ENCODE results near the gene SEM1.

DNA sequence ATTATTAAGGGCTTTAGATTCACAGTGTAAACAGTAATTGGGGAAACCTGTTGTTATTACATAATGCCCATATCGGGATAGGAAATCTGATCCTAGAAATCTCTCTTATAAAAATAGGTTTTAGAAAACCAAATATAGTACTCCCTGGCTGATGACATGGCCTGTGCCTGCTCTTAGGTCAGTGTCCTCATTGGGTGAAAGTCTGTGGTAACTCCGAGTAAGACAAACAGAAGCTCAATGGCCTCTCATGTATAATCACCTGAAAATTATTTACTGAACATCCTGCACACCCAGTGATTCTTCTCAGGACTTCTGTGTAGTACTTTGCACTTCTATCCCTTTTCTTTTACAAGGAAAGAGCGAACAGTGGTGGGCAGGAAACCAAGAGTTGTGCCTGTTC is 37.8 kb downstream of the SEM1 start:
- TF ChIP-seq, protein P1, sequence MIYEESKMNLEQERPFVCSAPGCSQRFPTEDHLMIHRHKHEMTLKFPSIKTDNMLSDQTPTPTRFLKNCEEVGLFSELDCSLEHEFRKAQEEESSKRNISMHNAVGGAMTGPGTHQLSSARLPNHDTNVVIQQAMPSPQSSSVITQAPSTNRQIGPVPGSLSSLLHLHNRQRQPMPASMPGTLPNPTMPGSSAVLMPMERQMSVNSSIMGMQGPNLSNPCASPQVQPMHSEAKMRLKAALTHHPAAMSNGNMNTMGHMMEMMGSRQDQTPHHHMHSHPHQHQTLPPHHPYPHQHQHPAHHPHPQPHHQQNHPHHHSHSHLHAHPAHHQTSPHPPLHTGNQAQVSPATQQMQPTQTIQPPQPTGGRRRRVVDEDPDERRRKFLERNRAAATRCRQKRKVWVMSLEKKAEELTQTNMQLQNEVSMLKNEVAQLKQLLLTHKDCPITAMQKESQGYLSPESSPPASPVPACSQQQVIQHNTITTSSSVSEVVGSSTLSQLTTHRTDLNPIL (CRISPR knock-in tag; IDR thresholded peaks at IDR 0.05; ENCODE audit: low read depth), result no peak
- no peak for TF ChIP-seq ZFP30 (CRISPR knock-in tag; IDR thresholded peaks at IDR 0.05)
- TF ChIP-seq PPARA (CRISPR knock-in tag; IDR thresholded peaks at IDR 0.05; ENCODE audit: borderline replicate concordance), result no peak
- TF ChIP-seq, protein P2, sequence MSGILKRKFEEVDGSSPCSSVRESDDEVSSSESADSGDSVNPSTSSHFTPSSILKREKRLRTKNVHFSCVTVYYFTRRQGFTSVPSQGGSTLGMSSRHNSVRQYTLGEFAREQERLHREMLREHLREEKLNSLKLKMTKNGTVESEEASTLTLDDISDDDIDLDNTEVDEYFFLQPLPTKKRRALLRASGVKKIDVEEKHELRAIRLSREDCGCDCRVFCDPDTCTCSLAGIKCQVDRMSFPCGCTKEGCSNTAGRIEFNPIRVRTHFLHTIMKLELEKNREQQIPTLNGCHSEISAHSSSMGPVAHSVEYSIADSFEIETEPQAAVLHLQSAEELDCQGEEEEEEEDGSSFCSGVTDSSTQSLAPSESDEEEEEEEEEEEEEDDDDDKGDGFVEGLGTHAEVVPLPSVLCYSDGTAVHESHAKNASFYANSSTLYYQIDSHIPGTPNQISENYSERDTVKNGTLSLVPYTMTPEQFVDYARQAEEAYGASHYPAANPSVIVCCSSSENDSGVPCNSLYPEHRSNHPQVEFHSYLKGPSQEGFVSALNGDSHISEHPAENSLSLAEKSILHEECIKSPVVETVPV (CRISPR knock-in tag; IDR thresholded peaks at IDR 0.05), result no peak
- TF ChIP-seq, protein P3, sequence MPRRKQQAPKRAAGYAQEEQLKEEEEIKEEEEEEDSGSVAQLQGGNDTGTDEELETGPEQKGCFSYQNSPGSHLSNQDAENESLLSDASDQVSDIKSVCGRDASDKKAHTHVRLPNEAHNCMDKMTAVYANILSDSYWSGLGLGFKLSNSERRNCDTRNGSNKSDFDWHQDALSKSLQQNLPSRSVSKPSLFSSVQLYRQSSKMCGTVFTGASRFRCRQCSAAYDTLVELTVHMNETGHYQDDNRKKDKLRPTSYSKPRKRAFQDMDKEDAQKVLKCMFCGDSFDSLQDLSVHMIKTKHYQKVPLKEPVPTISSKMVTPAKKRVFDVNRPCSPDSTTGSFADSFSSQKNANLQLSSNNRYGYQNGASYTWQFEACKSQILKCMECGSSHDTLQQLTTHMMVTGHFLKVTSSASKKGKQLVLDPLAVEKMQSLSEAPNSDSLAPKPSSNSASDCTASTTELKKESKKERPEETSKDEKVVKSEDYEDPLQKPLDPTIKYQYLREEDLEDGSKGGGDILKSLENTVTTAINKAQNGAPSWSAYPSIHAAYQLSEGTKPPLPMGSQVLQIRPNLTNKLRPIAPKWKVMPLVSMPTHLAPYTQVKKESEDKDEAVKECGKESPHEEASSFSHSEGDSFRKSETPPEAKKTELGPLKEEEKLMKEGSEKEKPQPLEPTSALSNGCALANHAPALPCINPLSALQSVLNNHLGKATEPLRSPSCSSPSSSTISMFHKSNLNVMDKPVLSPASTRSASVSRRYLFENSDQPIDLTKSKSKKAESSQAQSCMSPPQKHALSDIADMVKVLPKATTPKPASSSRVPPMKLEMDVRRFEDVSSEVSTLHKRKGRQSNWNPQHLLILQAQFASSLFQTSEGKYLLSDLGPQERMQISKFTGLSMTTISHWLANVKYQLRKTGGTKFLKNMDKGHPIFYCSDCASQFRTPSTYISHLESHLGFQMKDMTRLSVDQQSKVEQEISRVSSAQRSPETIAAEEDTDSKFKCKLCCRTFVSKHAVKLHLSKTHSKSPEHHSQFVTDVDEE (CRISPR knock-in tag; IDR thresholded peaks at IDR 0.05), result no peak
- TF ChIP-seq RARB (CRISPR knock-in tag; IDR thresholded peaks at IDR 0.05), result no peak
- TF ChIP-seq ARNTL (CRISPR knock-in tag; IDR thresholded peaks at IDR 0.05; ENCODE audit: borderline replicate concordance, low read depth), result no peak
- TF ChIP-seq, protein P4, sequence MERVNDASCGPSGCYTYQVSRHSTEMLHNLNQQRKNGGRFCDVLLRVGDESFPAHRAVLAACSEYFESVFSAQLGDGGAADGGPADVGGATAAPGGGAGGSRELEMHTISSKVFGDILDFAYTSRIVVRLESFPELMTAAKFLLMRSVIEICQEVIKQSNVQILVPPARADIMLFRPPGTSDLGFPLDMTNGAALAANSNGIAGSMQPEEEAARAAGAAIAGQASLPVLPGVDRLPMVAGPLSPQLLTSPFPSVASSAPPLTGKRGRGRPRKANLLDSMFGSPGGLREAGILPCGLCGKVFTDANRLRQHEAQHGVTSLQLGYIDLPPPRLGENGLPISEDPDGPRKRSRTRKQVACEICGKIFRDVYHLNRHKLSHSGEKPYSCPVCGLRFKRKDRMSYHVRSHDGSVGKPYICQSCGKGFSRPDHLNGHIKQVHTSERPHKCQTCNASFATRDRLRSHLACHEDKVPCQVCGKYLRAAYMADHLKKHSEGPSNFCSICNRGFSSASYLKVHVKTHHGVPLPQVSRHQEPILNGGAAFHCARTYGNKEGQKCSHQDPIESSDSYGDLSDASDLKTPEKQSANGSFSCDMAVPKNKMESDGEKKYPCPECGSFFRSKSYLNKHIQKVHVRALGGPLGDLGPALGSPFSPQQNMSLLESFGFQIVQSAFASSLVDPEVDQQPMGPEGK (CRISPR knock-in tag; IDR thresholded peaks at IDR 0.05; ENCODE audit: borderline replicate concordance), result no peak
- TF ChIP-seq BACH2 (CRISPR knock-in tag; IDR thresholded peaks at IDR 0.05; ENCODE audit: borderline replicate concordance), result no peak
- TF ChIP-seq, protein P5, sequence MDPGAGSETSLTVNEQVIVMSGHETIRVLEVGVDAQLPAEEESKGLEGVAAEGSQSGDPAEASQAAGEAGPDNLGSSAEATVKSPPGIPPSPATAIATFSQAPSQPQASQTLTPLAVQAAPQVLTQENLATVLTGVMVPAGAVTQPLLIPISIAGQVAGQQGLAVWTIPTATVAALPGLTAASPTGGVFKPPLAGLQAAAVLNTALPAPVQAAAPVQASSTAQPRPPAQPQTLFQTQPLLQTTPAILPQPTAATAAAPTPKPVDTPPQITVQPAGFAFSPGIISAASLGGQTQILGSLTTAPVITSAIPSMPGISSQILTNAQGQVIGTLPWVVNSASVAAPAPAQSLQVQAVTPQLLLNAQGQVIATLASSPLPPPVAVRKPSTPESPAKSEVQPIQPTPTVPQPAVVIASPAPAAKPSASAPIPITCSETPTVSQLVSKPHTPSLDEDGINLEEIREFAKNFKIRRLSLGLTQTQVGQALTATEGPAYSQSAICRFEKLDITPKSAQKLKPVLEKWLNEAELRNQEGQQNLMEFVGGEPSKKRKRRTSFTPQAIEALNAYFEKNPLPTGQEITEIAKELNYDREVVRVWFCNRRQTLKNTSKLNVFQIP (CRISPR knock-in tag; IDR thresholded peaks at IDR 0.05; ENCODE audit: borderline replicate concordance, low read depth), result no peak
- TF ChIP-seq ZNF8 (CRISPR knock-in tag; IDR thresholded peaks at IDR 0.05), result no peak
- no peak for TF ChIP-seq GLIS3 (CRISPR knock-in tag; IDR thresholded peaks at IDR 0.05)
- TF ChIP-seq ESRRG (CRISPR knock-in tag; IDR thresholded peaks at IDR 0.05), result no peak
- no peak for TF ChIP-seq TOX (CRISPR knock-in tag; IDR thresholded peaks at IDR 0.05; ENCODE audit: borderline replicate concordance)
